SU-DHL-6 (cell line): ENCODE data around the gene NBEAL1.
"Not testable (repeated sequence)": the region's sequence is repeated elsewhere in the genome, so short reads cannot be mapped to it uniquely, and the experiment has no call there.

Source experiments
- H2AFZ ChIP-seq: fragments of 200-600 bp; sonication (generic); 2 replicates; pipeline ENCODE4 v1.6.1; 2014; ENCODE audit warnings: low read depth, mild to moderate bottlenecking, moderate library complexity, mixed read lengths, antibody characterized with exemption, low read length; ENCODE audit not compliant: severe bottlenecking
- H3F3A ChIP-seq: fragments of 200-600 bp; shearing (Covaris generic); 2 replicates; pipeline ENCODE4 v1.6.0; 2016; ENCODE audit warnings: antibody characterized with exemption, mild to moderate bottlenecking; ENCODE audit not compliant: insufficient read depth
- H3K27ac ChIP-seq: fragments of 200-600 bp; sonication (generic); 2 replicates; pipeline ENCODE4 v1.5.1; 2016; ENCODE audit warnings: low read depth, mild to moderate bottlenecking, low read length, moderate library complexity, mixed read lengths
- H3K27me3 ChIP-seq: fragments of 200-600 bp; sonication (generic), shearing (Covaris generic); 2 replicates; pipeline ENCODE4 v1.6.0; 2014; ENCODE audit warnings: mild to moderate bottlenecking, low read length
- H3K36me3 ChIP-seq: fragments of 200-600 bp; sonication (generic); 2 replicates; pipeline ENCODE4 v1.6.1; 2014; ENCODE audit warnings: mild to moderate bottlenecking, low read length, mixed read lengths
- H3K4me2 ChIP-seq: fragments of 300-600, 200-600 bp; shearing (Covaris generic), sonication (generic); 2 replicates; pipeline ENCODE4 v1.6.0; 2014; ENCODE audit warnings: low read length, low read depth, mild to moderate bottlenecking; ENCODE audit not compliant: poor library complexity, severe bottlenecking
- H3K4me3 ChIP-seq: fragments of 200-600 bp; sonication (generic); 2 replicates; pipeline ENCODE4 v1.5.1; 2014; ENCODE audit warnings: antibody characterized with exemption, low read length, mild to moderate bottlenecking, mixed read lengths; ENCODE audit not compliant: insufficient read depth, poor library complexity, severe bottlenecking
- H3K79me2 ChIP-seq: fragments of 200-600 bp; sonication (generic); 2 replicates; pipeline ENCODE4 v1.6.1; 2014; ENCODE audit warnings: mild to moderate bottlenecking, low read length, moderate library complexity; ENCODE audit not compliant: insufficient read depth
- H3K9ac ChIP-seq: fragments of 200-600 bp; sonication (generic); 2 replicates; pipeline ENCODE4 v1.7.0; 2014; ENCODE audit warnings: mild to moderate bottlenecking, low read length
- H3K9me2 ChIP-seq: fragments of 200-600 bp; sonication (generic); replicated peaks from 2 replicates; pipeline ENCODE4 v1.6.1; 2014; ENCODE audit warnings: low read length; ENCODE audit not compliant: insufficient read depth
- H3K9me3 ChIP-seq: fragments of 200-600 bp; sonication (generic); 2 replicates; pipeline ENCODE4 v1.6.1; 2014; ENCODE audit warnings: low read length, mixed read lengths; ENCODE audit not compliant: insufficient read depth
- H4K20me1 ChIP-seq: fragments of 200-600 bp; sonication (generic); 2 replicates; pipeline ENCODE4 v1.6.1; 2014; ENCODE audit warnings: low read depth, mild to moderate bottlenecking, antibody characterized with exemption, low read length, moderate library complexity, mixed read lengths
- EZH2phosphoT487 ChIP-seq: fragments of 200-600 bp; sonication (generic), shearing (Covaris generic); conservative IDR thresholded peaks from 2 replicates; pipeline ENCODE4 v1.6.1; 2018; ENCODE audit warnings: mild to moderate bottlenecking, antibody characterized with exemption, low read length, moderate library complexity, mixed read lengths
- TF ChIP-seq, protein P1 (sequence below): fragments of 200-600 bp; sonication (generic); IDR thresholded peaks from one replicate; pipeline ENCODE4 v1.5.1; 2017; ENCODE audit warnings: antibody characterized with exemption, mild to moderate bottlenecking, low read length, moderate library complexity; ENCODE audit not compliant: insufficient read depth, poor library complexity, severe bottlenecking

NBEAL1 gene

GRCh38 chr2:203014456-203015199 is at the start of gene NBEAL1:
NBEAL1 (plus strand) TSS chr2:203014875; CDS start chr2:203016385, 1,510 bp downstream.
- Histone ChIP-seq H3K4me2 (peak within 1 kb of the TSS; percentile 91), H3K27me3 (no peaks in the 10 kb centered on the region), H3K9me2 (no peaks in the 10 kb centered on the region), H3K36me3 (no peaks in the 10 kb centered on the region), H2AFZ (peak within 1 kb of the TSS; percentile 99), H4K20me1 (no peaks in the 10 kb centered on the region), H3K27ac (no peak within 1 kb of the TSS), H3K79me2 (no peaks in the 10 kb centered on the region), H3F3A (peaks cover 15% of the 10 kb centered on the region; the same call in 1 of the 2 replicates), H3K9ac (peak within 1 kb of the TSS; percentile 70), H3K4me3 (peak within 1 kb of the TSS; percentile 75), H3K9me3 (no peaks in the 10 kb centered on the region)
- TF ChIP-seq, protein P1, sequence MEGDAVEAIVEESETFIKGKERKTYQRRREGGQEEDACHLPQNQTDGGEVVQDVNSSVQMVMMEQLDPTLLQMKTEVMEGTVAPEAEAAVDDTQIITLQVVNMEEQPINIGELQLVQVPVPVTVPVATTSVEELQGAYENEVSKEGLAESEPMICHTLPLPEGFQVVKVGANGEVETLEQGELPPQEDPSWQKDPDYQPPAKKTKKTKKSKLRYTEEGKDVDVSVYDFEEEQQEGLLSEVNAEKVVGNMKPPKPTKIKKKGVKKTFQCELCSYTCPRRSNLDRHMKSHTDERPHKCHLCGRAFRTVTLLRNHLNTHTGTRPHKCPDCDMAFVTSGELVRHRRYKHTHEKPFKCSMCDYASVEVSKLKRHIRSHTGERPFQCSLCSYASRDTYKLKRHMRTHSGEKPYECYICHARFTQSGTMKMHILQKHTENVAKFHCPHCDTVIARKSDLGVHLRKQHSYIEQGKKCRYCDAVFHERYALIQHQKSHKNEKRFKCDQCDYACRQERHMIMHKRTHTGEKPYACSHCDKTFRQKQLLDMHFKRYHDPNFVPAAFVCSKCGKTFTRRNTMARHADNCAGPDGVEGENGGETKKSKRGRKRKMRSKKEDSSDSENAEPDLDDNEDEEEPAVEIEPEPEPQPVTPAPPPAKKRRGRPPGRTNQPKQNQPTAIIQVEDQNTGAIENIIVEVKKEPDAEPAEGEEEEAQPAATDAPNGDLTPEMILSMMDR, result no peak
- TF ChIP-seq EZH2phosphoT487, result no peak

- H3K79me2 ChIP-seq, result no peaks in the 10 kb centered on the region
- H3K4me3 ChIP-seq, result no peak overlapping the region
- H3K27ac ChIP-seq, result no peak overlapping the region
- no peak overlapping the region for H2AFZ ChIP-seq
- no peaks in the 10 kb centered on the region for H4K20me1 ChIP-seq
- no peak for TF ChIP-seq EZH2phosphoT487
- TF ChIP-seq, protein P1, result no peak
- H3K9me2 ChIP-seq, result no peaks in the 10 kb centered on the region
- H3K27me3 ChIP-seq, result no peaks in the 10 kb centered on the region
- H3K36me3 ChIP-seq, result no peaks in the 10 kb centered on the region
- H3K9ac ChIP-seq, result no peak overlapping the region
- no peak overlapping the region for H3K4me2 ChIP-seq
- no peaks in the 10 kb centered on the region for H3K9me3 ChIP-seq
- H3F3A ChIP-seq, result peaks cover 8% of the 10 kb centered on the region; the same call in 1 of the 2 replicates
Observed at GRCh38 chr2:202965810-202966460, 48.7 kb upstream of the NBEAL1 start.

DNA sequence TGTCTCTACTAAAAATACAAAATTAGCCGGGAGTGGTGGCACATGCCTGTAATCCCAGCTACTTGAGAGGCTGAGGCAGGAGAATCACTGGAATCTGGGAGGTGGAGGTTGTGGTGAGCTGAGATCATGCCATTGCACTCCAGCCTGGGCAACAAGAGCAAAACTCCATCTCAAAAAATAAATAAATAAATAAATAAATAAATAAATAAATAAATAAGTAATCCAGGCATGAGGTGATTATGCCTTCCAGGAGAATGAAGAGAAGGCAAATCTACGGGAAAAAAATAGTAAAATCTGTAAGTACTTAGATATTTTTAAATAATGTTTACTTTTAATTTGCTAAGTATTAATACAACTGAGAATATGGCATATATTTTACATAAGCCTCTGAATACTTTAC is 45.3 kb upstream of the NBEAL1 start:
- not testable (repeated sequence) for H3K36me3 ChIP-seq, H3F3A ChIP-seq, H3K27me3 ChIP-seq, H3K4me2 ChIP-seq, H3K9me3 ChIP-seq, H3K27ac ChIP-seq, H3K9ac ChIP-seq, H2AFZ ChIP-seq, H3K9me2 ChIP-seq, H3K4me3 ChIP-seq, H3K79me2 ChIP-seq, H4K20me1 ChIP-seq

DNA sequence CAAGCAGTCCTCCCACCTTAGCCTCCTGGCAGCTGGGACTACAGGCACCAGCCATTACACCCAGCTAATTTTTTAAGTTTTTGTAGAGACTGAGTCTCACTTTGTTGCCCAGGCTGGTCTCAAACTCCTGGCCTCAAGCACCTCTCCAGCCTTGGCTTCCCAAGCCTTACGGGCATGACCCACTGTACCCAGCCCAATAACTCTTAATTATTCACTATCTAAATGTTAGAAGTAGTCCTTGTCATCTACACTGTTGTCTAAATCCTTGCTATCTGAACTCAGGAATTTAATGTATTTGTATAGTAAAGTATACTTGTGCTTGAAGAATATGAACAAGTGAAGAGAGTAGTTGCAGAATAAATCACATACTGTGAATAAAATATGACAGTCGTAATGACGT is 37.9 kb upstream of the NBEAL1 start:
- no peaks in the 10 kb centered on the region; the same call in 1 of the 2 replicates for H3K36me3 ChIP-seq
- no peaks in the 10 kb centered on the region for H3K9me3 ChIP-seq
- H3K27ac ChIP-seq, result no peak overlapping the region
- H3K27me3 ChIP-seq, result no peaks in the 10 kb centered on the region
- no peaks in the 10 kb centered on the region for H3K79me2 ChIP-seq
- H2AFZ ChIP-seq, result no peak overlapping the region
- H3K9me2 ChIP-seq, result no peaks in the 10 kb centered on the region
- no peak overlapping the region for H3K4me2 ChIP-seq
- no peak overlapping the region for H3K4me3 ChIP-seq
- no peaks in the 10 kb centered on the region for H4K20me1 ChIP-seq
- H3K9ac ChIP-seq, result no peak overlapping the region
- H3F3A ChIP-seq, result no peaks in the 10 kb centered on the region
- TF ChIP-seq, protein P1, result no peak
- no peak for TF ChIP-seq EZH2phosphoT487
